PC-3 (cell line): ENCODE results near the gene CEBPA.
"Not testable (repeated sequence)": the region's sequence is repeated elsewhere in the genome, so short reads cannot be mapped to it uniquely, and the experiment has no call there.

Experiments used
- EZH2 ChIP-seq: fragments of 300-600 bp; sonication (generic); IDR thresholded peaks from one replicate; pipeline ENCODE4 v1.6.1; 2017; ENCODE audit warnings: antibody characterized with exemption, mild to moderate bottlenecking, low read length; ENCODE audit not compliant: unreplicated experiment
- TF ChIP-seq, protein P1 (sequence below): fragments of 300-600 bp; sonication (generic); conservative IDR thresholded peaks from 2 replicates; pipeline ENCODE4 v1.5.1; 2017; ENCODE audit warnings: antibody characterized with exemption, low read depth, mild to moderate bottlenecking, low read length

DNA sequence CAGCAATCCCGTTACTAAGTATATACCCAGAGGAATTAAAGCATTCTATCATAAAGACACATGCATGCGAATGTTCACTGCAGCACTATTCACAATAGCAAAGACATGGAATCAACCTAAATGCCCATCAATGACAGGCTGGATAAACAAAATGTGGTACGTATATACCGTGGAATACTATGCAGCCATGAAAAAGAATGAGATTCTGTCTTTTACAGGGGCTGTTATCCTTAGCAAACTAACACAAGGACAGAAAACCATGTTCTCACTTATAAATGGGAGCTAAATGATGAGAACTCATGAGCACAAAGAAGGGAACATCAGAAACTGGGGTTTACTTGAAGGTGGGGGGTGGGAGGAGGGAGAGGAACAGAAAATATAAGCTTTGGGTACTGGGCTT, 10.5 kb upstream of the CEBPA start:
- TF ChIP-seq, protein P1, sequence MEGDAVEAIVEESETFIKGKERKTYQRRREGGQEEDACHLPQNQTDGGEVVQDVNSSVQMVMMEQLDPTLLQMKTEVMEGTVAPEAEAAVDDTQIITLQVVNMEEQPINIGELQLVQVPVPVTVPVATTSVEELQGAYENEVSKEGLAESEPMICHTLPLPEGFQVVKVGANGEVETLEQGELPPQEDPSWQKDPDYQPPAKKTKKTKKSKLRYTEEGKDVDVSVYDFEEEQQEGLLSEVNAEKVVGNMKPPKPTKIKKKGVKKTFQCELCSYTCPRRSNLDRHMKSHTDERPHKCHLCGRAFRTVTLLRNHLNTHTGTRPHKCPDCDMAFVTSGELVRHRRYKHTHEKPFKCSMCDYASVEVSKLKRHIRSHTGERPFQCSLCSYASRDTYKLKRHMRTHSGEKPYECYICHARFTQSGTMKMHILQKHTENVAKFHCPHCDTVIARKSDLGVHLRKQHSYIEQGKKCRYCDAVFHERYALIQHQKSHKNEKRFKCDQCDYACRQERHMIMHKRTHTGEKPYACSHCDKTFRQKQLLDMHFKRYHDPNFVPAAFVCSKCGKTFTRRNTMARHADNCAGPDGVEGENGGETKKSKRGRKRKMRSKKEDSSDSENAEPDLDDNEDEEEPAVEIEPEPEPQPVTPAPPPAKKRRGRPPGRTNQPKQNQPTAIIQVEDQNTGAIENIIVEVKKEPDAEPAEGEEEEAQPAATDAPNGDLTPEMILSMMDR, result not testable (repeated sequence)
- TF ChIP-seq EZH2, result not testable (repeated sequence)
